ENCODE data around the gene PGS1. TPM values are rescaled to one million over a fixed set of nuclear protein-coding genes. Genes with fewer than 3 reads are reported as not detected.

The PGS1 gene
- total and polyA plus RNA-seq, 2 donors (not counting 1 experiment from before 2014, with no cell fraction given): 22.4 to 34.5 TPM

DNA sequence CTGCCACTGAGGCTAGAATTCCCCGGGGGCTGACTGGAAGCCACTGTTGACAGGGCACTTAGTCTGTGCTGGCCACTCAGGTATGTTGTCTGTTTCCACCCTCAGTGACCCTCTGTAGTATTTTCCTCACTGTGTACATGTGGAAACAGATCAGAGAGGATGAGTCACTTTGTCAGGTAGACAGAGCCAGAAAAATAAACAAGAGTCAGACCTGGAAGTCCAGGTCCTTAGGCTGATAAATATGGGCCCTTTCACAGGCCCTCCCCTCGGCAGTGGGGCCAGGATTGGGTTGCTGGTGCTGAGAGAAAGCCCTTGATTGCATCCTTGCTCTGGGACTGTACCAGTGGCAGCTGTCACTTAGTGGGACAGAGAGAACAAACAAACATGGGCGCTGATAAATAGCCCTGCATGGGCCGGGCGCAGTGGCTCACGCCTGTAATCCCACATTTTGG is 21.3 kb downstream of the PGS1 start:
- Histone ChIP-seq H3K4me2 (ENCODE audit: extremely low read depth, insufficient read depth, low read length) (no peak overlapping the region), H3K4me1 (ENCODE audit: control insufficient read depth, extremely low read depth, insufficient read depth, low read length) (peaks cover 12% of the 10 kb centered on the region), H3K4me3 (replicated peaks in 1 of 4; ENCODE audit: control extremely low read depth in 1 of 4, insufficient read depth in 1 of 4, low read depth in 3 of 4, low read length in 4 of 4) (no peak overlapping the region), H3K9ac (ENCODE audit: insufficient read depth, low read length) (no peak overlapping the region), H3K27me3 (ENCODE audit: control insufficient read depth, insufficient read depth, low read length) (no peaks in the 10 kb centered on the region), H2AFZ (ENCODE audit: low read length) (no peak overlapping the region), H3K9me3 (ENCODE audit: control insufficient read depth, insufficient read depth, low read depth, low read length) (no peaks in the 10 kb centered on the region), H3K79me2 (ENCODE audit: control insufficient read depth, insufficient read depth, low read length) (peaks cover 36% of the 10 kb centered on the region), H4K20me1 (ENCODE audit: control insufficient read depth, extremely low read depth, insufficient read depth, low read length) (no peaks in the 10 kb centered on the region), H3K27ac (ENCODE audit: insufficient read depth, low read length) (no peak overlapping the region), H3K36me3 (ENCODE audit: control insufficient read depth, insufficient read depth, low read length) (peaks cover 39% of the 10 kb centered on the region)
- no peak for DNase-seq (ENCODE audit: low read depth in 2 of 2)
- TF ChIP-seq, protein P1, sequence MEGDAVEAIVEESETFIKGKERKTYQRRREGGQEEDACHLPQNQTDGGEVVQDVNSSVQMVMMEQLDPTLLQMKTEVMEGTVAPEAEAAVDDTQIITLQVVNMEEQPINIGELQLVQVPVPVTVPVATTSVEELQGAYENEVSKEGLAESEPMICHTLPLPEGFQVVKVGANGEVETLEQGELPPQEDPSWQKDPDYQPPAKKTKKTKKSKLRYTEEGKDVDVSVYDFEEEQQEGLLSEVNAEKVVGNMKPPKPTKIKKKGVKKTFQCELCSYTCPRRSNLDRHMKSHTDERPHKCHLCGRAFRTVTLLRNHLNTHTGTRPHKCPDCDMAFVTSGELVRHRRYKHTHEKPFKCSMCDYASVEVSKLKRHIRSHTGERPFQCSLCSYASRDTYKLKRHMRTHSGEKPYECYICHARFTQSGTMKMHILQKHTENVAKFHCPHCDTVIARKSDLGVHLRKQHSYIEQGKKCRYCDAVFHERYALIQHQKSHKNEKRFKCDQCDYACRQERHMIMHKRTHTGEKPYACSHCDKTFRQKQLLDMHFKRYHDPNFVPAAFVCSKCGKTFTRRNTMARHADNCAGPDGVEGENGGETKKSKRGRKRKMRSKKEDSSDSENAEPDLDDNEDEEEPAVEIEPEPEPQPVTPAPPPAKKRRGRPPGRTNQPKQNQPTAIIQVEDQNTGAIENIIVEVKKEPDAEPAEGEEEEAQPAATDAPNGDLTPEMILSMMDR (conservative IDR thresholded peaks at IDR 0.05 in 1 of 2, IDR thresholded peaks at IDR 0.05 in 1 of 2; ENCODE audit: low read depth in 1 of 2, low read length in 2 of 2): no peak
- TF ChIP-seq EZH2 (IDR thresholded peaks at IDR 0.05; ENCODE audit: low read length, missing control alignments): no peak

DNA sequence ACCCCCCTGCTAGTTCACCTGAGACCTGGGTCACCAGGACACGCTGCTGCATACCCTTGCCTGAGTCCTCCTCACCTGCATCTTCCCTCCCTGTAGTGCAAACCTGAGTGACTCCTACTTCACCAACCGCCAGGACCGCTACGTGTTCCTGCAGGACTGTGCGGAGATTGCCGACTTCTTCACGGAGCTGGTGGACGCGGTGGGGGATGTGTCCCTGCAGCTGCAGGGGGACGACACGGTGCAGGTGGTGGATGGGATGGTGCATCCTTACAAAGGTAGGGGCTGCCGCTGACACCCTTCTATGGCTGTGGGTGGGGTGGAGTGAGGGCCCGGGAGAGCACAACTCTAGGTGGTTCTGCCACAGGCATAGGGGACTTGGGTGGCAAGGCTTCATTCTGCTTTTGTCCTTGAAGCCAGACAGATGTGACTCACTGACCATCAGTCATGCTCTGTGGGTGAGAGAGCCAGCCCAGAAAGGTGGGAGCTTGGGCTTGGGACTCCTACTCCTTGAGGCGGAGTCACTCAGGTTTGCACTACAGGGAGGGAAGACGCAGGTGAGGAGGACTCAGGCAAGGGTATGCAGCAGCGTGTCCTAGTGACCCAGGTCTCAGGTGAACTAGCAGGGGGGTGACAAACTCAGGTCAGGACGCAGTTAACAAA is 22.3 kb downstream of the PGS1 start:
- no peak for DNase-seq (ENCODE audit: low read depth in 2 of 2)
- no peak overlapping the region for H3K4me2 ChIP-seq (ENCODE audit: extremely low read depth, insufficient read depth, low read length)
- H3K27me3 ChIP-seq (ENCODE audit: control insufficient read depth, insufficient read depth, low read length): no peaks in the 10 kb centered on the region
- no peaks in the 10 kb centered on the region for H4K20me1 ChIP-seq (ENCODE audit: control insufficient read depth, extremely low read depth, insufficient read depth, low read length)
- no peak overlapping the region for H2AFZ ChIP-seq (ENCODE audit: low read length)
- H3K27ac ChIP-seq (ENCODE audit: insufficient read depth, low read length): no peak overlapping the region
- no peaks in the 10 kb centered on the region for H3K9me3 ChIP-seq (ENCODE audit: control insufficient read depth, insufficient read depth, low read depth, low read length)
- H3K4me1 ChIP-seq (ENCODE audit: control insufficient read depth, extremely low read depth, insufficient read depth, low read length): peaks cover 12% of the 10 kb centered on the region
- H3K9ac ChIP-seq (ENCODE audit: insufficient read depth, low read length): no peak overlapping the region
- H3K36me3 ChIP-seq (ENCODE audit: control insufficient read depth, insufficient read depth, low read length): peaks cover 37% of the 10 kb centered on the region
- TF ChIP-seq, protein P1 (conservative IDR thresholded peaks at IDR 0.05 in 1 of 2, IDR thresholded peaks at IDR 0.05 in 1 of 2; ENCODE audit: low read depth in 1 of 2, low read length in 2 of 2): no peak
- TF ChIP-seq EZH2 (IDR thresholded peaks at IDR 0.05; ENCODE audit: low read length, missing control alignments): no peak
- no peak overlapping the region for H3K4me3 ChIP-seq (replicated peaks in 1 of 4; ENCODE audit: control extremely low read depth in 1 of 4, insufficient read depth in 1 of 4, low read depth in 3 of 4, low read length in 4 of 4)
- peaks cover 28% of the 10 kb centered on the region for H3K79me2 ChIP-seq (ENCODE audit: control insufficient read depth, insufficient read depth, low read length)

DNA sequence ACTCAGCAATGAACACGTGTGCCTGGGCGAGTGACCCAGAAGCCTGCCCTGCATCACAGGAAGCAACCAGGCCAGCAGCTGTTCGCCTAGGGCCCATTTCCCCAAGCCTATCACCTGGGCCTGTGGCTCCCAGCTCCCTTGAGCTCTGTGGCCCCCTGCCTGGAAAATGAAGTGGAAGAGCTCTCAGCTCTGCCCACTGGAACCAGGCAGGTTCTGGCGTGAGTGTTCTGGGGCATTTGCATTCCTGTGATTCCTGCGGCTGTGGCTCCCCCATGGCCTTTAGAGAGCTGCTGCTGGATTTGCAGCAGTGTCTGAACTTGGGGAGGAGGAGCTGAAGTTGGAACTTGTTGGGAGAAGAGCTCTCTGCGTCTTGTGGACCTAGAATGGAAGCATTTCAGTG is 22.8 kb downstream of the PGS1 start:
- H4K20me1 ChIP-seq (ENCODE audit: control insufficient read depth, extremely low read depth, insufficient read depth, low read length): no peaks in the 10 kb centered on the region
- peaks cover 10% of the 10 kb centered on the region for H3K4me1 ChIP-seq (ENCODE audit: control insufficient read depth, extremely low read depth, insufficient read depth, low read length)
- no peak for TF ChIP-seq EZH2 (IDR thresholded peaks at IDR 0.05; ENCODE audit: low read length, missing control alignments)
- TF ChIP-seq, protein P1 (conservative IDR thresholded peaks at IDR 0.05 in 1 of 2, IDR thresholded peaks at IDR 0.05 in 1 of 2; ENCODE audit: low read depth in 1 of 2, low read length in 2 of 2): no peak
- H3K9ac ChIP-seq (ENCODE audit: insufficient read depth, low read length): no peak overlapping the region
- peaks cover 38% of the 10 kb centered on the region for H3K36me3 ChIP-seq (ENCODE audit: control insufficient read depth, insufficient read depth, low read length)
- no peaks in the 10 kb centered on the region for H3K9me3 ChIP-seq (ENCODE audit: control insufficient read depth, insufficient read depth, low read depth, low read length)
- no peak overlapping the region for H3K27ac ChIP-seq (ENCODE audit: insufficient read depth, low read length)
- H2AFZ ChIP-seq (ENCODE audit: low read length): no peak overlapping the region
- H3K4me3 ChIP-seq (replicated peaks in 1 of 4; ENCODE audit: control extremely low read depth in 1 of 4, insufficient read depth in 1 of 4, low read depth in 3 of 4, low read length in 4 of 4): no peak overlapping the region
- H3K79me2 ChIP-seq (ENCODE audit: control insufficient read depth, insufficient read depth, low read length): peaks cover 24% of the 10 kb centered on the region
- no peaks in the 10 kb centered on the region for H3K27me3 ChIP-seq (ENCODE audit: control insufficient read depth, insufficient read depth, low read length)
- no peak overlapping the region for H3K4me2 ChIP-seq (ENCODE audit: extremely low read depth, insufficient read depth, low read length)
- DNase-seq (ENCODE audit: low read depth in 2 of 2): peak in 1 of 2 donors; percentile 72
